ENCODE results near the gene PPAN.

The PPAN gene

DNA sequence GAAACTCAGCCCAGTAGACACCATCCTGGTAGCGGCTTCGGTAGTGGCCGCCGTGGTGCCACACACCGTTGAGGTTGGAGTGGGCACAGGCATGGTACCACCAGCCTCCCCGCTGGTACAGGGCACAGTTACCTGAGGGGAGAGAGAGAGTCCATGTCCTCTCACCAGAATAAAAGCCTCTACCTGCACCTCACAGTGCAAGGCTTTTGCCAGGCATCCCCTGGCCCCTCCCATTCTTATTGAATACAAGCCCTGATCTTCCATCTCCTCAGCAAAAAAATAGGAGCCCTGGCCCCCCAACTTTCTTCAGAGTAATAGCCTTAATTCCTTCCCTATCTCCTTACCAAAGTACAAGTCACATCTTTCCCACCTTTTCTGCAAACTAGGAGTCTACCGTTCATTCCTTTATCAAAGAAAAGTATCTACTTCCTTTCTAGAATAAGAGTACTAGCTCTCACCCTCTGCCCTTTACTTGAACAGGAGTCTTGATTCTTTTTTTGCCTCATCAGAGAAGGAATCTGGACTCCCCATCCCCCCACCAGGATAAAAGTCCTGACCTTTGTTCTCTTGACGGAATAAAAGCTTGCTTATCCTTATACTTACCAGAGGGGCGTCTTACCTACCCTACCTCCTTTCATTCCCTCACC is 13.4 kb upstream of the PPAN start:
- DNase-seq (ENCODE audit: low spot score): no peak

DNA sequence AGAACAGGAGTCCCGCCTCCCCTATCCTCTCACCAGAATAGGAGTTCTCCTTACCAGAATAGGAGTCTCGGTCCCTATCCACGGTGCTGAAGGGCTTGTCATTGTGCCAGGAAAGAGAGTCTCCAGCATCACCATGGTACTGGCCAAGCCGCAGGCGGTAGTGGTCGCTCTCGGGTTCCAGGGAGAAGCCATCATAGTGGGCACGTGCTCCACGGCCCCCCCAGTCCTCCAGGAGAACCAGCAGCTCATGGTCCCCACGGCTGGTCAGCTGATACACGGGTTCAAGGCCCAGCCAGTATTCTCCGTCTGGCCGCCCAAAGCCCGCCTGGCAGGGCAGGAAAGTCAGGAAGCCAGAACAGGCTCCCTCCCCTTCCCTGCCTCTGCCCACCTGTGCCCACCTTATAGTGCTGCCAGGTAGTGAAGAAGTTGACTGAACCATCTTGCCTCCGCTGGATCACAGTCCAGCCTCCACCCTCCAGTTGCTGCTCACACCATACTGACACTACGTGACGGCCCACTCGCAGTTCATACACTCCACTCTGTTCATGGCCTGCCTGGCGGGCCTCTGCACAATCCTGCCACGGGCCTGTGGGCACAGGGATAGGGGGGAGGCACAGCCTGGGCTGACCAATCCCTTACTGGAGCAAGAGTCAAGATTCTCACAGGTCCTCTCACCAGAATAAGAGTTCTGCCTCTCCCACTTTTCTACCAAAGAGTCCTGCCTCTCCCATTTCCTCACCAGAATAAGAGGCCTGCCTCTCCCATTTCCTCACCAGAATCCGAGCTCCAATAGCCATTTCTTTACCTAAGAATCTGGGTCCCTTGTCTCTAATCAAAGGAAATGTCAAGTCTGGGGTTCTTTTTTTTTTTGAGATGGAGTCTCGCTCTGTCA is 12.6 kb upstream of the PPAN start:
- DNase-seq (ENCODE audit: low spot score): no peak

DNA sequence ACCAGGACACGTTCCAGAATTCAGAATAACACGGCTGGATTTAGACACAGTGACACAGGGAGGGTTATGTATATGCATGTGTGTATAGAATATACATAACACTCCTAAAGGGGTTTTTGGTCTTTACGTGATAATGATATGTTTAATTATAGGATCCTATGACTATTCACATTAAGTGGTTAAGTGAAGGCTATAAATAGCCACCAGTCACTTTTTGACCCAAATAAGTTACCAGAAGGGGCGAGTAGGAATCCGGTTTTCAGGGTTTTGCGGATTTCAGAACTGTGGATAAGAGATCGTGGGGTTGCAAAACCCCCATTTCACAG is 10.6 kb upstream of the PPAN start:
- DNase-seq (ENCODE audit: low spot score): no peak

DNA sequence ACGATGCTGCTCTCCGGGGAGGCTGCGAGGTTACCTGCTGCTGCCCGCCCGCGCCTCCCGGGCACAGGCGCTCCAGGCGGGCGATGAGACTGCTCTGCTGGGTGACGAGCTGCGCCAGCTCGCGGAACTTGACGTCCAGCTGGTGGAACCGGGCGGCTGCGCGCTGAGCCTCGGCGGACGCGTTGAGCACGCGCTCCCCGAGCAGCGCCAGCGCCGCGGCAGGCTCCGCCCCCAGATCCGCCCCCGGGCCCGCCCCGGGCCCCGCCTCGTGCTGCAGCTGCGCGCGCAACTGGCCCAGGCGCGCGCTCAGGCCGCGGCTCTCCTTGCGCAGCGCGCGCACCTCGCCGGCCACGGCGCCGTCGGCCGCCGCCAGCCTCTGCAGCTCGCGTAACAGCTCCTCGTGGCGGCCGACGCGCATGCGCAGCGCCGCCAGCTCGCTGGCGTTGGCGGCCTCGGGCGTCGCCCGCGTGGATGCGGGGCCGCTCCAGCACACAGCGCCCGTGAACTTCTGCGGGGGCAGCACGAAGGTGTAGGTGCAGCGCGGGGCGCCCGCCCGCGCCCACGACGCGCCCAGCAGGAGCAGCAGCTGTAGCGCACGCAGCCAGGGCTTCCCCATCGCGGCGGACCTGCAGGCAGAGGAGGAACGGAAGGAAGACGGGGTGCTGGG is 10.1 kb upstream of the PPAN start:
- peak; percentile 88 for DNase-seq (ENCODE audit: low spot score)

DNA sequence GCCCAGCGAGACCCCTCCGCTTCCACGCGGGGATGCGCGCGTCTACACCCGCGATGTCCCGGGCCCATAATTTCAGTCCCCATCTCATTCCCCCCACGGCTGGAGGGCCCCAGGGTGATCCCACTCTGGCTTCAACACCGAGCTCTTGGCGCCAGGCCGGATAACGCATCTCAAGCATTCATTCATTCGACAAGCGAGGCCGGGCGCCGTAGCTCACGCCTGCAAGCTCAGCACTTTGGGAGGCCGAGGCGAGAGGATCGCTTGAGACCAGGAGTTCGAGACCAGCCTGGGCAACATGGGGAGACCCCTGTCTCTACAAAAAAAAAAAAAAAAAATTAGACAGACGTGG is 9.6 kb upstream of the PPAN start:
- no peak for DNase-seq (ENCODE audit: low spot score)

DNA sequence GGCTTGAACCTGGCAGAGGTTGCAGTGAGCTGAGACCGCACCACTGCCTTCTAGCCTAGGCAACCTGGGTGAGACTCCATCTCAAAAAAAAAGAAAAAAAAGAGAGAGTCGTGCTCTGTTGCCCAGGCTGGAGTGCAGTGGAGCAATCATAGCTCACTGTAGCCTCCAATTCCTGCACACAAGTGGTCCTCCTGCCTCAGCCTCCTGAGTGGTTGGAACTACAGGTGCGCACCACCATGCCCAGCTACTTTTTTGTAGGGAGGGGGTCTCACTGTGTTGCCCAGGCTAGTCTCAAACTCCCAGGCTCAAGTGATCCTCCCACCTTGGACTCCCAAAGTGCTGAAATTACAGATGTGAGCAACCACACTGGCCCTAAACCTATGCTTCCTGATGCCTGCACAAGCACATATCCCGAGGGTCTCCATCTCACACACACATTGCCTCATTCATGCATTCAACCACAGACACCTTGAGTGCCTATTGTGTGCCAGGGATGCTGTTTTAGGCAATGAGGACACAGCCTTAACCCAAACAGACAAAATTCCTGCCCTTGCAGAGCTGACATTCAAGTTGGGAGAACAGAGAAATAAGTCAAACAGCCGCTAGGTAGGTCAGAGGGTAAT is 5.9 kb upstream of the PPAN start:
- DNase-seq (ENCODE audit: low spot score): no peak

DNA sequence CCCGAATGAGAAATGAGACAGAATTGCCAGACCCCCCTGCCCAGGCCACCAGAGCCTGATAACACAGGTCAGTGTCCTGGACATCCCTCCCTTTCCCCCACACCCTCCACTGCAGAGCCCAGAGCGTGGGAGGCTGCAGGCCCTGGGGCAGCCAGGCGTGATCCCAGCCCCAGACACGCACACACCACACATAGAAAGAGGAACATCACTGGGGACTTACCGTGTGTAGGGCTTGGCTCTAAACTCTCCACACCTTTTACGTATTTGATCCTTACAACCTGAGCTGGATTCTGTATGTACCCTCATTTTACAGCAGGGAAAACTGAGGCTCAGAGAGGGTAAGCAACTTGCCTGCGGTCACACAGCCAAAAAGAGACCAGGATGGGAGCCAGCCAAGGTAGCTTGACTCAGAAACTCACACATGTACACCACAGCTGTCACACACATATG is 3.4 kb upstream of the PPAN start:
- DNase-seq (ENCODE audit: low spot score): no peak

DNA sequence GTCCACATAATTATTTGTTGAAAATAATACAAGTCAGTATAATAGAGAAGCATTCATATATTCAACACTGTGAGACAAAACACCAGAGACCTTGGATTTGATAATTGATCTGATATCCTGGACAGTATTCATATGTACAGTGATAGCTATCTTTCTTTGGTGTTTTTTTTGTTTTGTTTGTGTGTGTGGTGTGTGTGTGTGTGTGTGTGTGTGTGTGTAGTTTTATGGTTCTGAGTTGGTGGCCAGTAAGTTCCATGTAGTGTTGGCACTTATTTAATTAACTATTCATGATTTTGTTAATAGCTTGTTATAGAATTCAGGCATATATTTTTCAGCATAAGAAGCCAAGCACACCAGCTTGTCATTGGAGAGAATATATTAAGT is 2.0 kb upstream of the PPAN start:
- no peak for DNase-seq (ENCODE audit: low spot score)

DNA sequence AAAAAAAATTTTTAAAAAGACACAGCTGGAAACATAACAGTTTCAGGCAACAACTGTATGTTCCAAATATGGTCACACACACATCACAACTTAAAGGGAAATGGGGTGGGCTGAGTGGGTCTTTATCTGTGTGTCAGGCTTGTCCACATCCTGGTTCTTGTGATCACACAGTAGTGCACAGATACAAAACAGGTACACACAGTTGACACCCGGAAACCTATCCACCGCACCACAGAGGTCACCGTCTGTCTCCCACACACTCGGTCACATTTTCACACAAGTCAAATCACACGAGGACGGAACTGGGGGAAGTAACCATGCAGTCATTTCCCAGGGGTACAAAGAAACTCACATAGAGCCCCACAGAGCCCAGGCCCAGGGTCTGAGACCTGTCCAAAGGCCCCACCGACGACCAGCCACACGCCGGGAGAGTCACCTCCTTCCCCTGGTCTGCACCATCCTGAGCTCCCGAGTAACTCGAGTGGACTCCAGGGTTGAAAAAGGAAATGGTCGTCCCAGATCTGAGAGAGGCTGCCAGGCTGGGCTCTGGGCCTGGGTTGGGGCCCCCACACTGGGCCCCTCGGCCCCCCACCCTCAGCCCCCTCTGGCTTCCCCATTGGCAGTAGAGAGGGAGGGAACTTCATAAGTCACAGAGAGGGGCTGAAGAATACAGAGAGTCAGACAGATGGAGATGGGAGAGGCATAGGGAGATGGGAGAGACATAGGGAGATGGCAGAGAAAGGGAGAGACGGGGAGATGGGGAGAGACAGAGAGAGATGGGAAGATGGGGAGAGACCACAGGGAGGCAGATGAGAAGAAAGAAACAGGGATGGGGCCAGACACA is 1.3 kb upstream of the PPAN start:
- no peak for DNase-seq (ENCODE audit: low spot score)

DNA sequence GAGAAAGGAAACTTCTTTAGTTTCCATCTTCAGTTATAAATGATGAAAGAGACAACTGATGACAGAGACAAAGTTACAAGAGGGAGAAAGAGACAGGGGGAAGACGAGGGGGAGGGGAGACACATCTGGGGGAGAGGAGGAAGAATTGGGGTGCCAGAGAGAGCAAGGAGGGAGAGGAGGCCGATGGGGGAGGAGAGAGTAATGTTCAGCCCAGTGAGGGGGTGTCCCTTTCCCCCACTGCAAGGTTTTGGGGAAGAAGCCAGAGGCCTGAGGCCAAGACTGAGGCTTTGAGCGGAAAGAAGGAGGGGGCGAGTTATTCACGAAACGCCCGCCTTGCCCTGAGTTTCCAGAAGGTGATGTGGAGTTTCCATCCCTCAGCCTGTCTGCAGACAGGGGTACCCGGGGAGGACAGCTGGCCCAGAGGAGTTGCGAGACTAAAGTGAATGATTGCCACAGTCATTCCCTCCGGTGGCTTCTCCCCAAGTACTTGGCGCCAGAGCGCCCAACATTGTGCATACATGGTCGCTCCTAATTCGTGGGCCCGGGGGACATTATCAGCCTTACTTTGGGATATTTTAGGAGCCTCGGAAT is 558 bp upstream of the PPAN start:
- DNase-seq (ENCODE audit: low spot score): no peak

DNA sequence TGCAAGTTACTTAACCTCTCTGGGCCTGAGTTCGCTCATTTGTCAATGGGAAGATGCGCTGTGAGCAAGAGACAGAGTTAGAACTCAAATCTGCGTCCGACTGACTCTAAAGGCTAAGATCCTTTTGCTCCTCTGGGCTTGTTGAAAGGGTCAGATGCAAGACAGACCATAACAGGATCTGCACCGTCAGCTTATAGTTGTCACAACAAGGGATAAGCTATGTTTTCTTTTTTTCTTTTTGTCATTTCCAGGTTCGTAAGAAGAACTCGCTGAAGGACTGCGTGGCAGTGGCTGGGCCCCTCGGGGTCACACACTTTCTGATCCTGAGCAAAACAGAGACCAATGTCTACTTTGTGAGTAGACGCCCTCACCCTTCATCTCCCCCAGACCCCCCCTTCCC is 1.1 kb downstream of the PPAN start:
- DNase-seq (ENCODE audit: low spot score): no peak

DNA sequence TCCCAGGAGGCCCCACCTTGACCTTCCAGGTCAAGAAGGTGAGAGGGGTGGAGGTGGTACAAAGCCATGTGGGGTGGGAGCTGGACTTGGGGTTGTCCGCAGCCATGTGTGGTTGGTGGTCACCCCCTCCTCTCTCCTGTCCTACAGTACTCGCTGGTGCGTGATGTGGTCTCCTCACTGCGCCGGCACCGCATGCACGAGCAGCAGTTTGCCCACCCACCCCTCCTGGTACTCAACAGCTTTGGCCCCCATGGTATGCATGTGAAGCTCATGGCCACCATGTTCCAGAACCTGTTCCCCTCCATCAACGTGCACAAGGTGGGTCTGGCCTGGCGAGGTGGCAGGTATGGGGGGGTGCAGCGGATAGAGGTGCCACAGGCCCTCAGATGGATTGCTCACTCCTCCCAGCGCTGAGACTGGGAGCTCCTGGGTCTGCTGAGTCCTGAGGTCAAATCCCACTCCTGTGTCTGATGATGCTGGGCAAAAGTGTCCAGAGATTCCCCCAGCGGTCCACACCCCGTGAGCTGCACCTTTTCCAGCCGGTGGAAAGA is 1.7 kb downstream of the PPAN start:
- DNase-seq (ENCODE audit: low spot score): no peak

DNA sequence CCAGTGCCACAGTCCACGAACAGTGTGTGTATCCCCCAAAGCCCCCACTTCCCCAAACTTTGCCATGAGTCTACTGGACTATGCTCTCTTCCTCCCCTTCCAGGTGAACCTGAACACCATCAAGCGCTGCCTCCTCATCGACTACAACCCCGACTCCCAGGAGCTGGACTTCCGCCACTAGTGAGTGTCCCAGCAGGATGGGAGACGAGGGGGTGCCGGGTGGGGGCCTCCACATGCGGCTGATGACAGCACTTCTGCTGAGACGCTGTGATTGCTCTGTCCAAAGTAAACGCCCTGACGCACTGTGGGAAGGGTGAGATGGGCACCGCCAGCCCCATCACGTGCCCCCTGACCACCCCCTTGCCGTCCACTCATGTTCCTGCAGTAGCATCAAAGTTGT is 3.4 kb downstream of the PPAN start:
- DNase-seq (ENCODE audit: low spot score): no peak

DNA sequence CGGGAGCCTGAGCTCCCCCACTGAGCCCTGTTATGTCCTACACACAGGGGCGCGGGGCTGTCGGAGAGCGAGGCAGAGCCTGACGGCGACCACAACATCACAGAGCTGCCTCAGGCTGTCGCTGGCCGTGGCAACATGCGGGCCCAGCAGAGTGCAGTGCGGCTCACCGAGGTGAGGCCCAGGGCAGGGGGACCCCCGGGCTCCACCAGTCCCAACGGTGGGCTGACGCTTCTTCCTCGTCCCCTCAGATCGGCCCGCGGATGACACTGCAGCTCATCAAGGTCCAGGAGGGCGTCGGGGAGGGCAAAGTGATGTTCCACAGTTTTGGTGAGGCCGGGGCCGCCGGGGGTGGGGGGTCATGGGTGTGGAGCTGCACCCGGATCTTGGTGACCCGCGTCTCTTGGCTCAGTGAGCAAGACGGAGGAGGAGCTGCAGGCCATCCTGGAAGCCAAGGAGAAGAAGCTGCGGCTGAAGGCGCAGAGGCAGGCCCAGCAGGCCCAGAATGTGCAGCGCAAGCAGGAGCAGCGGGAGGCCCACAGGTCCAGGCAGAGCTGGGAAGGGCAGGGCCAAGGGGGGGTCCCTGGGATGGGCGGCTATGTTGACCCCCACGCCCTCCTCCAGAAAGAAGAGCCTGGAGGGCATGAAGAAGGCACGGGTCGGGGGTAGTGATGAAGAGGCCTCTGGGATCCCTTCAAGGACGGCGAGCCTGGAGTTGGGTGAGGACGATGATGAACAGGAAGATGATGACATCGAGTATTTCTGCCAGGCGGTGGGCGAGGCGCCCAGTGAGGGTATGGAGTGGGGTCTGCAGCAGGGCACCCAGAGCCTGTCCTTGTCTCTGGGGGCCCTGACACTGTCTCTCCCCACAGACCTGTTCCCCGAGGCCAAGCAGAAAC is 4.2 kb downstream of the PPAN start:
- DNase-seq (ENCODE audit: low spot score): no peak

DNA sequence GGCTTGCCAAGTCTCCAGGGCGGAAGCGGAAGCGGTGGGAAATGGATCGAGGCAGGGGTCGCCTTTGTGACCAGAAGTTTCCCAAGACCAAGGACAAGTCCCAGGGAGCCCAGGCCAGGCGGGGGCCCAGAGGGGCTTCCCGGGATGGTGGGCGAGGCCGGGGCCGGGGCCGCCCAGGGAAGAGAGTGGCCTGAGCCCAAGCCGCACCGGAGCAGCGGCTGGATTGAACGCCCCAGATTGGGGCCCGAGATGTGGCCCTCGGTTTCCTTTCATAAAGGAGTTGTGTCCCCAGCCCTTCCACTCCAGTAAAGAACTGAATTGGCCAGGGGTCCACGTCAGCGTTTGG is 4.8 kb downstream of the PPAN start:
- DNase-seq (ENCODE audit: low spot score): no peak

DNA sequence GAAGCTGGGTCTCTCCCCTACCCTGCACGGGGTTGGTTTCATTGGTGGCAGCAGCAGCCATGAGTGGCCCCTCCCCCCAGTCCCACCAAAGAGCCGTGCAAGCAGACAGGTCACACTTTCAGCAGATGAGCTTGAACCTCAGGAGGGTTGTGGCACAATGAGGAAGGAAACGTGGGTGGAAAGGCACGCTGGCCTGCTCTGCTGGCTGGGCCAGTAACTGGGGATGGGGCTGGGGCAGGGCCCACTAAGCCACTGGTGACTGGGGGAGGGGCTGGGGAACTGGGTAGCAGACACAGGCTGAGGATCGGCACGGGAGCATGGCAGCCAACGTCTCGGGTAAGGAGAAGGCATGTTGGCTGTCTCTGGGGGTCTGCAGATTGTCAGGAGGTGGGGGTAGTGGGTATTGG is 5.2 kb downstream of the PPAN start, which contains the start of gene P2RY11:
P2RY11 (plus strand) TSS at position 289 of the 407 bp plus-strand sequence; CDS start at position 318, 29 bp downstream.
- DNase-seq (ENCODE audit: low spot score): no peak

DNA sequence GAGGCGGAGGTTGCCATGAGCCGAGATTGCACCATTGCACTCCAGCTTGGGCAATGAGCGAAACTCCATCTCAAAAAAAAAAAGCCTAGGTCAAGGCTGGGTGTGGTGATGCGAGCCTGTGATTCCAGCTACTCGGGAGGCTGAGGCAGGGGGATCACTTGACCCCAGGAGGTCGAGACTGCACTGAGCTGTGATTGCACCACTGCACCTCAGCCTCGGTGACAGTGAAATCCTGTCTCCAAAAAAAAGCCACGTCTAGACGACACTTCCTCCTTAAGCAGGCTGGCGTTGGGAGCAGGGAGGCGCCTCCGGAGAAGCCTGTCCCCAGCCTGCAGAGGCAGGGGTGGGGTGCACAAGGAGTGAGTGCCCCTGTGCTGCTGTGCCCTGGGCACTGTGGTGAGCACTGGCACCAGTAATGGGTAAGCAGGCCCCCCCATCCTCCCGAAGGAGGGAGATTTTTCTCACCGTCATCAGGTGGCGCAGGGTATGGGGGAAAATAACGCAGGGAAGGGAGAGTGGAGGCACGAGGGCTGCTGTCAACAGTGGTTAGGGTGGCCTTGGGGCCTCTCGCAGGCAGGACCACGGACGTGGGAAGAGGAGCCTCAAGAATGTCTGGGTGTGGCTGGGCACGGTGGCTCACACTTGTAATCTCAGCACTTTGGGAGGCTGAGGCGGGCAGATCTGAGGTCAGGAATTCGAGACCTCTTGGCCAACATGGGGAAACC is 6.0 kb downstream of the PPAN start:
- no peak for DNase-seq (ENCODE audit: low spot score)

DNA sequence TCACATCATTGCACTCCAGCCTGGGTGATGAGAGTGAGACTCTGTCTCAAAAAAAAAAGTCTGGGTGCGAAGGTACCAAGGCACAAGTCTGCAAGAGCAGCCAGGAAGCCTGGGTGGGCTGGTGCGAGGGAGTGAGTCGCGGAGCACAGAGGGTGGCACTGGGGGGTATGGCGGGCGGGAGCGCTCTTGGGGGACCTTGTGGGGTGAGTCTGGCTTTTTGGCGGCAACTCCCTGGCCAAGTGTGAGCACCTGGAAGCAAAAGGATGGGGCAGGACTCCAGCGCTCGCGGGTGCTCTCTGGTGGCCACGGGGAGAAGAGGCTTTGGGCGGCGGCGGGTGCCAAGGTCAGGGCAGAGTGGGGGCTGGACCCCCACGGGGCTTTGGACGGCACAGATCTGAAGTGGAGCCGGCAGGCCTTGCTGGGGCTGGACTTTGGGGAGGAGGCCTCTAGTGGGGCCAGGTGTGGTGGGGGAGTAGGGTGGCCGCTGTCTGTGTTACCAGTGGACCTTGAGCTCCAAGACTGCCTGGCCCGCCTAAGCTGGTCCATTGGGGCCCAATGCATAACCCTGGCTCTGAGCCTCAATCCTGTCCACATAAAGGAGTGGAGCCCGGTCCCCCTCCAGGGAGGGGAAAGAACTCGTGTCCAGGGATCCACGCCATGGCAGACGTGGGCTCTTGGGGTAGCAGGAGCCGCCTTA is 6.9 kb downstream of the PPAN start:
- peak; percentile 30 for DNase-seq (ENCODE audit: low spot score)

DNA sequence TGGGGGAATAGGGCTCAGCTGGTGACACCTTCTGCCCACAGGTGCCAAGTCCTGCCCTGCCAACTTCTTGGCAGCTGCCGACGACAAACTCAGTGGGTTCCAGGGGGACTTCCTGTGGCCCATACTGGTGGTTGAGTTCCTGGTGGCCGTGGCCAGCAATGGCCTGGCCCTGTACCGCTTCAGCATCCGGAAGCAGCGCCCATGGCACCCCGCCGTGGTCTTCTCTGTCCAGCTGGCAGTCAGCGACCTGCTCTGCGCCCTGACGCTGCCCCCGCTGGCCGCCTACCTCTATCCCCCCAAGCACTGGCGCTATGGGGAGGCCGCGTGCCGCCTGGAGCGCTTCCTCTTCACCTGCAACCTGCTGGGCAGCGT is 7.4 kb downstream of the PPAN start:
- DNase-seq (ENCODE audit: low spot score): no peak

All from hematopoietic multipotent progenitor cell treated with erythropoietin and hydrocortisone succinate and interleukin-3 and kit ligand, for 15 days (in vitro differentiated cells).